Mesenchymal stem cell (in vitro differentiated cells and primary cell): ENCODE data around the gene ABCC6.
"Not testable (repeated sequence)": the region's sequence is repeated elsewhere in the genome, so short reads cannot be mapped to it uniquely, and the experiment has no call there.

Experiments used
- DNase-seq: peaks from one replicate; pipeline ENCODE4 v3.0.0-alpha.2; 2013
- H2AFZ ChIP-seq: one replicate; pipeline ENCODE4 v1.6.1; 2013; ENCODE audit warnings: low read depth, mild to moderate bottlenecking, control low read depth, inconsistent platforms, low read length, moderate library complexity
- H2AK5ac ChIP-seq: 2 replicates; pipeline ENCODE4 v1.6.1; 2013; ENCODE audit warnings: low read length, moderate library complexity, mild to moderate bottlenecking, inconsistent platforms; ENCODE audit not compliant: severe bottlenecking
- H2BK120ac ChIP-seq: one replicate; pipeline ENCODE4 v1.6.1; 2013; ENCODE audit warnings: low read depth, mild to moderate bottlenecking, inconsistent platforms, low read length, moderate library complexity
- H2BK12ac ChIP-seq, 2 experiments: one replicate each; pipeline ENCODE4 v1.6.1; 2013; ENCODE audit warnings: inconsistent platforms in 2 of 2, low read length in 2 of 2, mild to moderate bottlenecking in 2 of 2, moderate library complexity in 2 of 2, control low read depth in 1 of 2
- H2BK15ac ChIP-seq: one replicate; pipeline ENCODE4 v1.6.1; 2013; ENCODE audit warnings: mild to moderate bottlenecking, low read depth, inconsistent platforms; ENCODE audit not compliant: poor library complexity, severe bottlenecking
- H2BK5ac ChIP-seq: 2 replicates; pipeline ENCODE4 v1.6.1; 2013; ENCODE audit warnings: low read depth, mild to moderate bottlenecking, low read length, control low read depth, inconsistent platforms; ENCODE audit not compliant: poor library complexity, severe bottlenecking
- H3K14ac ChIP-seq, 2 experiments: one replicate each; pipeline ENCODE4 v1.6.1; 2013; ENCODE audit warnings: inconsistent platforms in 2 of 2, low read length in 2 of 2, control low read depth in 1 of 2, mild to moderate bottlenecking in 1 of 2, moderate library complexity in 1 of 2
- H3K18ac ChIP-seq, 2 experiments: one replicate each; pipeline ENCODE4 v1.6.1; 2013; ENCODE audit warnings: inconsistent platforms in 2 of 2, low read length in 2 of 2, control low read depth in 1 of 2, low read depth in 1 of 2, mild to moderate bottlenecking in 1 of 2
- H3K23ac ChIP-seq, 2 experiments: one replicate each; pipeline ENCODE4 v1.6.1; 2013; ENCODE audit warnings: inconsistent platforms in 2 of 2, low read length in 2 of 2, mild to moderate bottlenecking in 2 of 2, moderate library complexity in 2 of 2, control low read depth in 1 of 2
- H3K27ac ChIP-seq: 2 replicates; pipeline ENCODE4 v1.5.1; 2013; ENCODE audit warnings: mild to moderate bottlenecking, moderate library complexity, low read length, control low read depth, inconsistent platforms; ENCODE audit not compliant: poor library complexity, severe bottlenecking
- H3K27me3 ChIP-seq, 2 experiments: 2 replicates each; pipeline versions ENCODE4 v1.6.1 to v1.7.0; 2013; ENCODE audit warnings: low read length in 2 of 2, mild to moderate bottlenecking in 2 of 2, moderate library complexity in 2 of 2, control low read depth in 1 of 2, inconsistent platforms in 1 of 2; ENCODE audit not compliant: control insufficient read depth in 1 of 2, insufficient read depth in 1 of 2
- H3K36me3 ChIP-seq, 2 experiments: 2 replicates each; pipeline versions ENCODE4 v1.6.1 to v1.7.0; 2013; ENCODE audit warnings: low read length in 2 of 2, control low read depth in 1 of 2, inconsistent platforms in 1 of 2, low read depth in 1 of 2, mild to moderate bottlenecking in 1 of 2; ENCODE audit not compliant: insufficient read depth in 2 of 2, control insufficient read depth in 1 of 2
- H3K4ac ChIP-seq, 2 experiments: one replicate each; pipeline ENCODE4 v1.6.1; 2013; ENCODE audit warnings: inconsistent platforms in 2 of 2, low read length in 2 of 2, mild to moderate bottlenecking in 2 of 2, moderate library complexity in 2 of 2, control low read depth in 1 of 2, low read depth in 1 of 2
- H3K4me1 ChIP-seq: 2 replicates; pipeline ENCODE4 v1.6.1; 2013; ENCODE audit warnings: low read depth, low read length, control low read depth; ENCODE audit not compliant: control insufficient read depth, insufficient read depth
- H3K4me2 ChIP-seq: 2 replicates; pipeline ENCODE4 v1.6.1; 2013; ENCODE audit warnings: low read length, mild to moderate bottlenecking, inconsistent platforms; ENCODE audit not compliant: poor library complexity, severe bottlenecking
- H3K4me3 ChIP-seq, 2 experiments: 2 replicates each; pipeline versions ENCODE4 v1.5.1 to v1.7.0; 2013; ENCODE audit warnings: low read length in 2 of 2, mild to moderate bottlenecking in 2 of 2, control low read depth in 1 of 2, low read depth in 1 of 2; ENCODE audit not compliant: insufficient read depth in 1 of 2
- H3K79me1 ChIP-seq: replicated peaks from 2 replicates; pipeline ENCODE4 v1.6.1; 2013; ENCODE audit warnings: mild to moderate bottlenecking, control low read depth, low read length, inconsistent platforms; ENCODE audit not compliant: poor library complexity, severe bottlenecking
- H3K9ac ChIP-seq: 2 replicates; pipeline ENCODE4 v1.7.0; 2013; ENCODE audit warnings: mild to moderate bottlenecking, low read length, moderate library complexity
- H3K9me3 ChIP-seq: 2 replicates; pipeline ENCODE4 v1.7.0; 2013; ENCODE audit warnings: mild to moderate bottlenecking, low read length; ENCODE audit not compliant: control insufficient read depth
- H4K8ac ChIP-seq: one replicate; pipeline ENCODE4 v1.6.1; 2013; ENCODE audit warnings: inconsistent platforms, mild to moderate bottlenecking, low read length, moderate library complexity
- H4K91ac ChIP-seq: one replicate; pipeline ENCODE4 v1.6.1; 2013; ENCODE audit warnings: mild to moderate bottlenecking, low read length, inconsistent platforms
- WGBS: methylation state at CpG from one replicate; pipeline ENCODE4 v1.1.7; 2013; ENCODE audit warnings: mixed read lengths; 5-methylcytosine and 5-hydroxymethylcytosine counted together

Gene ABCC6

DNA sequence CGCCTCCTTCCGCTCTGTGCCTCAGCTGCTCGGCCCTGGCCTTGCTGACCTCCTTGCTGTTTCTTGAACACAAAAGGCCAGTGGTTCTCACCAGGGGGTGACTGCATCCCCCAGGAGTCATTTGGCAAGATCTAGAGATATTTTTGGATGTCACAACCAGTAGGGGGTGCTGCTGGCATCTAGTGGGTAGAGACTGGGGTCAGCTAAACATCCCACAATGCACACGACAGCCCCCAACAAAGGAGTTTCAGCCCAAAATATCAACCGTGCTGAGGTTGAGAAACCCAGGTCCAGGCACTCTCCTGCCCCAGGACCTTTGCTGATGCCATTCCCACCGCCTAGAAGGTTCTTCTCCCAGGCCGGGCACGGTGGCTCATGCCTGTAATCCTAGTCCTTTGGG, 39.7 kb downstream of the ABCC6 start:
- Histone ChIP-seq H3K79me1 (no peaks in the 10 kb centered on the region), H3K9ac (no peak overlapping the region), H3K4me1 (peaks cover 18% of the 10 kb centered on the region), H2BK15ac (no peak overlapping the region), H2AK5ac (no peak overlapping the region), H3K9me3 (no peaks in the 10 kb centered on the region), H3K14ac (no peak overlapping the region), H3K4ac (no peak overlapping the region), H3K36me3 (peaks cover 0 to 13% of the 10 kb centered on the region in 2 experiments), H4K91ac (no peak overlapping the region), H3K27ac (no peak overlapping the region), H3K27me3 (peaks cover 0 to 39% of the 10 kb centered on the region in 2 experiments), H2BK5ac (no peak overlapping the region), H2AFZ (no peak overlapping the region), H4K8ac (no peak overlapping the region), H3K4me2 (no peak overlapping the region), H3K18ac (no peak overlapping the region), H3K4me3 (no peak overlapping the region), H3K23ac (no peak overlapping the region), H2BK120ac (no peak overlapping the region), H2BK12ac (no peak overlapping the region)
- no peak for DNase-seq
- 88% methylated on average over 8 of the region's 8 CpGs for WGBS

DNA sequence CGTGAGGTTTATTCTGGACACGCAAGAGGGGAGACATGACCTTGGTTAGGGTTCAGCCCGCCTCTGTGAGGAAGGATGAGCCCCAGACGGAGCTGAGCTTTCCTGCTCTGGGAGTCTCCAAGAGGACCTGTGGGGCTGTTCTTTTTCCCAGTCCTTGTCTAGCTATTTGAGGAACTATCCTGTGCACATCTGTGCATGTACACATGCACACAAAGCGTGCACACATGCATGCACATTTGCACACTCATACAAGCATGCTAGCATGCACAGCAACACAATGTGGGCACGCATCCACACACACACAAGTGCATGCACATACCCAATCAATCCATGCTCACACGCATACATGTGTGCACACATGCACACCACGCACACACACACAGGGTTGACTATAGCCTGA, 40.4 kb downstream of the ABCC6 start:
- H3K36me3 ChIP-seq, result peaks cover 0 to 12% of the 10 kb centered on the region in 2 experiments
- H2BK15ac ChIP-seq, result no peak overlapping the region
- no peak overlapping the region for H2BK12ac ChIP-seq
- H4K8ac ChIP-seq, result no peak overlapping the region
- H3K4me3 ChIP-seq, result no peak overlapping the region
- no peak overlapping the region for H3K4ac ChIP-seq
- 89% methylated on average over 8 of the region's 8 CpGs for WGBS
- no peak overlapping the region for H3K23ac ChIP-seq
- H2AFZ ChIP-seq, result no peak overlapping the region
- no peak overlapping the region for H2BK5ac ChIP-seq
- peaks cover 0 to 36% of the 10 kb centered on the region in 2 experiments for H3K27me3 ChIP-seq
- DNase-seq, result no peak
- H3K9ac ChIP-seq, result no peak overlapping the region
- H3K79me1 ChIP-seq, result no peaks in the 10 kb centered on the region
- peak overlapping the region in 1 of 2 experiments; percentile 22 for H3K14ac ChIP-seq
- H3K27ac ChIP-seq, result no peak overlapping the region
- no peaks in the 10 kb centered on the region for H3K9me3 ChIP-seq
- no peak overlapping the region for H4K91ac ChIP-seq
- H3K4me2 ChIP-seq, result no peak overlapping the region
- H2BK120ac ChIP-seq, result no peak overlapping the region
- H2AK5ac ChIP-seq, result no peak overlapping the region
- peaks cover 18% of the 10 kb centered on the region for H3K4me1 ChIP-seq
- no peak overlapping the region for H3K18ac ChIP-seq

DNA sequence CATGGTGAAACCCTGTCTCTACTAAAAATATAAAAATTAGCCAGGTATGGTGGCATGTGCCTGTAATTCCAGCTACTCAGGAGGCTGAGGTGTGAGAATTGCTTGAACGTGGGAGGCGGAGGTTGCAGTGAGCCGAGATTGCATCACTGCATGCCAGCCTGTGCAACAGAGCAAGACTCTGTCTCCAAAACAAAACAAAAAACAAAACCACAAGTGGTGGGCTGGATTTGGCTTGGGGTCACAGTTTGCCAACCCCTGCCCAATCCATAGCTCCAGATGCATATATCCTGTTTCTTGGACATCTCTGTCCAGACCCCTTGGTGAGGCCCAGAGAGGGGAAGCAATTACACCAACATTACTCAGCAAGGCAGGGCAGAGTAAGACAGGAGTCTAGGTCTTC, 41.5 kb downstream of the ABCC6 start:
- H3K4me3 ChIP-seq, H3K4ac ChIP-seq, H3K9me3 ChIP-seq, H2BK12ac ChIP-seq, H4K91ac ChIP-seq, H3K9ac ChIP-seq, H2BK120ac ChIP-seq, H2BK15ac ChIP-seq, H3K79me1 ChIP-seq, H3K4me2 ChIP-seq, H2AK5ac ChIP-seq, H3K36me3 ChIP-seq, H2BK5ac ChIP-seq, H3K14ac ChIP-seq, H2AFZ ChIP-seq, H3K18ac ChIP-seq, H4K8ac ChIP-seq, H3K27ac ChIP-seq, H3K23ac ChIP-seq: not testable (repeated sequence)
- Histone ChIP-seq H3K4me1 (peaks cover 18% of the 10 kb centered on the region), H3K27me3 (peaks cover 0 to 41% of the 10 kb centered on the region in 2 experiments)
- DNase-seq, result peak; percentile 18
- WGBS, result 88% methylated on average over 3 of the region's 3 CpGs

DNA sequence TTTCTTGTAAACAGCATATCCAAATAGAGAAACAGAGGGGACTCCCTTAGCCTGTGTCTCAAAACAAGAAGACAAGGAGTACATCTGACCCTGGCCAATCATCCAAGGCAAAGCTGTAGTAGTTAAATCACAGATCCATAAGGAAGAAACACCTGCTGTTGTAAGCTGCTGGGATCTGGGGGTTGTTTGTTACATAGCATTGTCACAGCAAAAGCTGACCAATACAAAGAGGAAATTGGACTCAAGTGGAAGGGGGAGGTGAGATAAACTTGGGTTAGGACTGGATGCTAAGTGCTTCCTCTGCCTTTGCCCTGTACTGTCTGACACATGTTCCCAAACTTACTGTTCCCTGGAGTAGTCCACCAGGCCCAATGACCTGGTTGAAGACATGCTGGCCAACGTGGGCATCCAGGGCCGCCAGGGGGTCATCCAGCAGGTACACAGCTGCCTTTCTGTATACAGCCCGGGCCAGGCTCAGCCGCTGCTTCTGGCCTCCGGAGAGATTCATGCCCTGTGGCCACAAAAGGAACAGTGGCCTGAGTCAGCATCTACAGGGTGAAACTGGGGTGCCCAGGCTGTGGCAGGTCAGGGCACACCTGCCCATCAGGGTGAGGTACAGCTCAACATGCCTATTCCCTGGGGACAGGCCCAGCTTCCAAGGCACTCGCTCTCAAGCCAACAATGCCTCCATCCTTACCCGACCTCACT, 44.7 kb downstream of the ABCC6 start:
- no peak overlapping the region for H4K91ac ChIP-seq
- no peak overlapping the region for H3K9ac ChIP-seq
- no peak overlapping the region for H2AFZ ChIP-seq
- peaks cover 0 to 9% of the 10 kb centered on the region in 2 experiments for H3K36me3 ChIP-seq
- H3K14ac ChIP-seq, result no peak overlapping the region
- H3K4me1 ChIP-seq, result peaks cover 18% of the 10 kb centered on the region
- peaks cover 8% of the 10 kb centered on the region for H3K9me3 ChIP-seq
- no peaks in the 10 kb centered on the region for H3K79me1 ChIP-seq
- WGBS, result 85% methylated on average over 7 of the region's 7 CpGs
- H3K27me3 ChIP-seq, result peaks cover 0 to 32% of the 10 kb centered on the region in 2 experiments
- no peak overlapping the region for H2BK15ac ChIP-seq
- H4K8ac ChIP-seq, result no peak overlapping the region
- H3K18ac ChIP-seq, result no peak overlapping the region
- H2BK5ac ChIP-seq, result no peak overlapping the region
- no peak overlapping the region for H2BK120ac ChIP-seq
- no peak overlapping the region for H2BK12ac ChIP-seq
- no peak overlapping the region for H3K27ac ChIP-seq
- no peak overlapping the region for H3K23ac ChIP-seq
- no peak overlapping the region for H3K4me2 ChIP-seq
- no peak overlapping the region for H3K4ac ChIP-seq
- H3K4me3 ChIP-seq, result no peak overlapping the region
- no peak overlapping the region for H2AK5ac ChIP-seq
- no peak for DNase-seq
